Activated CD4-positive, alpha-beta T cell treated with anti-CD3 and anti-CD28 coated beads, Interleukin-2, amount 50 U/mL, for 24 hours (primary cell): ENCODE data around the gene NDUFB10.
A peak's percentile ranks its signal among the peaks of the same experiment; 100 is the strongest.
"Not testable (repeated sequence)": the region's sequence is repeated elsewhere in the genome, so short reads cannot be mapped to it uniquely, and the experiment has no call there.

Source experiments
- DNase-seq, 2 donors: peaks; one replicate each; pipeline ENCODE4 v3.0.0-alpha.2; 2020; ENCODE audit warnings: low read depth in 1 of 2, low spot score in 1 of 2

Gene NDUFB10

GRCh38 chr16:1959269-1960039, at the start of gene NDUFB10:
Gene NDUFB10 (plus strand): TSS chr16:1959538. CDS start chr16:1959625, 87 bp downstream.
- DNase-seq: peak; percentile 78 to 87

GRCh38 chr16:1909561-1910231, 49.6 kb upstream of the NDUFB10 start:
- DNase-seq: no peak

DNA sequence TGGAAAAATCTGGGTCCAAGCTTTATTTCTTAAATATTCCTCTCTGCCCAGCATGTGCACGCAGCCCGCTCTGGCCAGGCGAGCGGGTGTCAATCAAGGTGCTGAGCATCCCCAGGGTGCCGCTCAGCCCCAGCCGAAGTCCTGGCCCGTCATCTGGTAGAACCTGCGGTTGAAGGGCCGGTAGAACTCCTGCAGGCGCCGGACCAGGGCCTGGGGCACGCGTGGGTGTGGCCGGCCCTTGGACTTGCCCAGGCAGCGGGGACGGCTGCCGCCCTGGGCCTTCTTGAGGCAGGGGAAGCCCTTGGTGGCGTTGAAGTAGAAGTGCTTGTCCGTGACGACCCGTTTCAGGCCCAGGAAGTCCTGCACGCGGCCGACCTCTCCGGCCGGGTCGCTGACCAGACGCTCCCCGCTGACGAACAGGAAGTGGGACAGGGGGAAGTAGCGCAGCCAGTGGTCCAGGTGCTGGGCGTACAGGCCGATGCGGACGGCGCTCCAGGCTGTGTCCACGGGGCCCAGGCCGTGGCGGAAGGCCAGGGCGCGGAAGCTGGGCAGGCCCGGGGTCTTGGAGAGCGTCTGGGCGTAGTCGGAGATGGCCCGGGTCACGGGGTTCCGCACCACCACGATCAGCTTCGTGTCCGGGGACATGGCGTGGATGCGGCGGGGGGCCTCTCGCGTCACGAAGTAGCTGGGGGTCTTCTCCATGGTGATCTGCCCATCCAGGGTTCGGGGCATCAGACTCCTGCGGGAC, 47.7 kb upstream of the NDUFB10 start:
- DNase-seq: no peak

GRCh38 chr16:1912215-1912543, 47.2 kb upstream of the NDUFB10 start:
- DNase-seq: no peak

DNA sequence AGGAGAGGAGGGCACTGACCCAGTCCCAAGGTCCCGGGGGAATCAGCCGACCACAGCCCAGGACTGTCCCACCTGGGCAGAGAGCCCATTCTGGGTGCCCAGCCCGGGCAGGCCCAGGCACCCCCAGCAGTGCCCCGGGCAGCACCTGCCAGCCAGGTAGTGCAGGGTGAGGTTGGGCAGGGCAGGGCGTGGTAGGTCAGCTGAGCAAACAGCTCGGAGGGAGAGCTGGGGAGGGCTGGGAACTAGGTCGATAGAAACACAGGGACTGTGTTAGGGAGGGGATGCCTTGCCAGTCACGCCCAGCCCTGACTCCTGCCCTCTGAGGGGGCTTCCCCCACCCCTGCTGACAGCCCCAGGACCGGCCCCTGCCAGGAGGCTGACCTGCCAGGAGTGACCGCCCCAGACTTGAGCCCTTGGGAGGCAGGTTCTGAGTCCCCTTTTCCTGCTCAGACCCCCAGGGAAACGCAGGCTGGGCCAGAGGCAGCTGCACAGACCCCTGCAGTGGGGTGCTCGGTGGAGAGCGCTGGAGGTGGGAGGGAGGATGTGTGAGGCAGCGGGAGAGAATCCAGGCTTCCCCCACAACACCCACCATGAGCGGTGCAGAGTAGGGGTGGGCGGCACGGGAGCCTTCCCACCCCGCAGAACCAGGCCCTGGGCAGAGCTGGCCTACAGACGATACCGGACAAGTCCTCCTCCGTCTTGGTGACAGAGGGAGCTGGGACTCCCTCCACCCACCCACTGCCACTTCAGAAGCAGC, 45.8 kb upstream of the NDUFB10 start:
- no peak for DNase-seq

DNA sequence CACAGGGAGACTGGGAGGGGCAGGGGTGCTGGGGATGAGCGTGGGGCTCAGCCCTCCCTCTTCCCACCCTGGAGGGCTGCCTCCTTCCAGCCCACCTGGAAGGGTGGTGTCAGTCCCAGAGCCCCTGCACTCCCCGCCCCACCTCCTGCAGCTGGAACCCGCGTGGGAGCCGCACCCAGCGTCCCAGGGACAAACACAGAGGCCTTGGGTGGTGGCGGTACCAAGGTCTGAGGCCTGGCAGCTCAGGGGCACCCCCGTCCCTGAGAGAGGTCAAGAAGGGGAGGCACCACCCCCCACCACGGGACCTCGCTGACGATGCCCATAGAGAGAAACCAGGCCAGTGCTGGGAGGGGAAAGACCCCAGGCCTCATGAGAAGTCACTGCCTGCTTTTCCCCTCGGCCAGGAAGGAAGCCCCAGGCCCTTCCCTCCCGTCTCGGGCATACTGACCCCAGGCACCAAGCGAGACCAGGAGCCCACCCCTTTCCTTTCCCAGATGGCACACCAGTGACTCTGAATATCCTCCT, 45.2 kb upstream of the NDUFB10 start:
- no peak for DNase-seq

GRCh38 chr16:1914988-1915387, 44.4 kb upstream of the NDUFB10 start:
- no peak for DNase-seq

- no peak for DNase-seq
Measured at GRCh38 chr16:1915732-1916639, 43.4 kb upstream of the NDUFB10 start.

- no peak for DNase-seq
Measured at GRCh38 chr16:1916640-1916990, 42.7 kb upstream of the NDUFB10 start.

- no peak for DNase-seq
Measured at GRCh38 chr16:1917056-1917664, 42.2 kb upstream of the NDUFB10 start.

GRCh38 chr16:1917665-1918350, 41.5 kb upstream of the NDUFB10 start:
- DNase-seq: no peak

GRCh38 chr16:1918351-1919326, 40.7 kb upstream of the NDUFB10 start, which contains the start of gene HS3ST6:
Gene HS3ST6 (minus strand): TSS chr16:1918415. CDS start chr16:1918323, 92 bp downstream.
- DNase-seq: no peak

DNA sequence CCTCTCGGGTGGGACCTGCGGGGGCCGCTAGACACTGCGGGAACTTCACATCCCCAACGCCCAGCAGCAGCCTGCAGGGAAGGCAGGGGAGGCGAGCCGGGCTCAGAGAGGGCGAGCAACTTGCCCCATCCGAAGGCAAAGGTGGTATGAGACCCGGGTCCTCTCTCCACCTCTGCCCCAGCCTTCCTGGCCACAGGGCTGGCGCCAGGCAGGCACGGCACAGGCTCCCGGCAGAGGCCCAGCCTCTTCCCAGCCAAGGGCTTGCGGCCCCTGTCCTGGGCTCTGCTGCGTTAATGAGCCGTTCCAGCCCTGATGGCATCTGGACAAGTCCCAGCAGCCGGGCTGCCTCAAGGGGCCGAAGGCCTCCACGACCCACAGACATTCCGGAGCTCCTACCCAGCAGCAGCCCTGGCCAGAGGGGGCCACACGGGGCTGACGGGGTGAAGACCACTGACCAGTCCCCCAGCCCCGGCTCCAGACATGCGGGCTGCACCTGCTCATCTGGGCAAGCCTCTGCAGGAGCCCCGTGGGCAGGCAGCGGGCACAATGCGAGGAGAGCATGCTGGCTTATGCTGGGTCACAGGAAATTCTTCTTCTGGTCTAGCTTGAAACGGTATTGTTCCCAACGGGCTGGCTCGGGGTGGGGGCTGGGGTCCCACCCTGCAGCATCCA, 39.9 kb upstream of the NDUFB10 start:
- DNase-seq: no peak

DNA sequence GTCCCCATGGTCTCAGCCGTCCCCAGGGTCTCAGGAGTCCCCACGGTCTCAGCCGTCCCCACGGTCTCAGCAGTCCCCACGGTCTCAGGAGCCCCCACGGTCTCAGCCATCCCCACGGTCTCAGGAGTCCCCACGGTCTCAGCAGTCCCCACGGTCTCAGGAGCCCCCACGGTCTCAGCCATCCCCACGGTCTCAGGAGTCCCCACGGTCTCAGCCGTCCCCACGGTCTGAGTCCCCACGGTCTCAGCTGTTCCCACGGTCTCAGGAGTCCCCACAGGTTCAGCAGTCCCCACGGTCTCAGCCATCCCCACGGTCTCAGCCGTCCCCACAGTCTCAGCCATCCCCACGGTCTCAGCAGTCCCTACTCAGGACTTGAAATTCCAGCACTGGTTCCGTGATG, 39.2 kb upstream of the NDUFB10 start:
- DNase-seq: not testable (repeated sequence)

- DNase-seq: no peak
Measured at GRCh38 chr16:1920727-1921171, 38.6 kb upstream of the NDUFB10 start.

DNA sequence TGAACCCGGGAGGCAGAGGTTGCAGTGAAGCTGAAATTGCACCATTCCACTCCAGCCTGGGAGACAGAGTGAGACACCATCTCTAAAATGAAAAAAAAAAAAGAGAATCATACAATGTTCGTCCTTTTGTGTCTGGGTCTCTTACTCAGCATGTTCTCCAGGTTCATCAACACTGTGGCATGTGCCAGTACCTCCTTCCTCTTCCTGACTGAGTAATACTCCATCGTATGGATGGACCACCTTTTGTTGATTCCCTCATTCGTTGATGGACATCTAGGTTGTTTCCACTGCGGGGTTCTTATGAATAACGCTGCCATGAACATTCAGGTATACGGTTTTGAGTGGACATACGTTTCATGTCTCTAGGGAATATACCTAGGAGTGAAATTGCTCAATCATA, 37.0 kb upstream of the NDUFB10 start:
- DNase-seq: no peak
